Esophagus mucosa (tissue), 1 donor: ENCODE data around the gene SLC35G3. TPM values are rescaled to one million over a fixed set of nuclear protein-coding genes. Genes with fewer than 3 reads are reported as not detected.
"Not testable (repeated sequence)": the region's sequence is repeated elsewhere in the genome, so short reads cannot be mapped to it uniquely, and the experiment has no call there.

Experiments used
- ATAC-seq: fragments of 200-7000 bp; cut with Tn5 transposase; one replicate; pipeline ENCODE4 v1.9.1; 2020
- total RNA-seq: library from RNA; stranded (reverse); gene quantifications from one replicate; pipeline ENCODE4 v1.2.4, GENCODE V29; 2023
- donor health status: DM: yes; HTN: yes; CAD: no.

SLC35G3 gene
- total RNA-seq: not detected

DNA sequence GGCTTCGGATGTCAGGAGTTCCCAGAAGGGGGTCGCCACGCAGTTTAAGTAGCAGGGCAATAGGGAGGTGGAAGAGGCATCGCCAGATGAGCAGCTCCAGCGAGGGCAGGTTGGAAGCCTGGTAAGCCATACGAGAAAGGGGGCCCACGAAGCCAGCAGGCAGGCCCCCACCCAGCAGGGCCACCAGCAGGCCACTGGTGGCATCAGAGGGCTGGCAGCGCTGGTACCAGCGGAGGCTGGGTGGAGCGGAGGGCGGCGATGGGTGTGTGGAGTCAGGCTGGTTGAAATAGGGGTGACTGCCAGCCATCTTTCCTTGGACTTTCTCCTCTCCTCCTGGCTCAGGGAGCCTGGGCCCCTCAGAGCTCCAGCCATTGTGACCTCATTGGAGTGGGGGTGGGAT, at the start of gene SLC35G3:
Gene SLC35G3, minus strand, starts transcription at position 393 of the 400 bp plus-strand sequence. Its CDS starts 86 bp downstream, at position 307.
- ATAC-seq: peak; percentile 11

DNA sequence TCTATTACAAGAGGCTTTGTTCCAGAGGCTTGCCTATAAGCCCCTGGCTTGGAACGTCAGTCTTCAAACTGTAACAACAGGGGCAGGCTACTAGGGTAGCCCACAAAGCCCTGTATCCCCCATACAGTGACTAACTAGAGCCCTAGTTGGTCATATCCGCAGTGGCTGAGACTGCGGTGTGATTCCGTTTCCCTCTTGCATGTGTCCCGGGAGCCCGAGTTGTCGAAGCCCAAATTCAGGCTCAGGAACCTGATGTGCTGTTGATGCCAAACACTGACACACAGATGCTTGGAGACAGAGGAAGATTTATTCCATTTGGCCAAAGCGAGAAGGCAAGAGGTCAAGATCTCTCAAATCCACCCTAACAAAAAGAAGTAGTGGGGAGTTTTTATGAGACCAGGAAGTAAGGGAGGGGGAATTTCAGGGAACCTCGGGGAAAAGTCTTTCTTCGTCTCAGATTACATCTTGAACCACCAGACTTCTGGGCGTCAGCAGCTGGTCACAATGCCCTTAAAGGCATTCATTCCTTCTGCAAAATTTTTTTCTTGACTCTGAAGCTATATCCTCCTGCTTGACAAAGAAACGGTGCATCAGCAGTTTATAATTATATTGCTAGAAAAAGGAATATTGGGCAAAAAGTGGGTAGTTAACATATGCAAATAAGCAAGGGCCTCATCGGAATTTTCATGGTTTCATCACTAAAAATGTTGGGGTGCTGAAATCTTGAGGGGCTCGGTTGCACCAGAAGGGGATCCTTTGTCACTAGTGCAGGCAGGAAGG, 49.6 kb upstream of the SLC35G3 start:
- peak; percentile 36 for ATAC-seq

DNA sequence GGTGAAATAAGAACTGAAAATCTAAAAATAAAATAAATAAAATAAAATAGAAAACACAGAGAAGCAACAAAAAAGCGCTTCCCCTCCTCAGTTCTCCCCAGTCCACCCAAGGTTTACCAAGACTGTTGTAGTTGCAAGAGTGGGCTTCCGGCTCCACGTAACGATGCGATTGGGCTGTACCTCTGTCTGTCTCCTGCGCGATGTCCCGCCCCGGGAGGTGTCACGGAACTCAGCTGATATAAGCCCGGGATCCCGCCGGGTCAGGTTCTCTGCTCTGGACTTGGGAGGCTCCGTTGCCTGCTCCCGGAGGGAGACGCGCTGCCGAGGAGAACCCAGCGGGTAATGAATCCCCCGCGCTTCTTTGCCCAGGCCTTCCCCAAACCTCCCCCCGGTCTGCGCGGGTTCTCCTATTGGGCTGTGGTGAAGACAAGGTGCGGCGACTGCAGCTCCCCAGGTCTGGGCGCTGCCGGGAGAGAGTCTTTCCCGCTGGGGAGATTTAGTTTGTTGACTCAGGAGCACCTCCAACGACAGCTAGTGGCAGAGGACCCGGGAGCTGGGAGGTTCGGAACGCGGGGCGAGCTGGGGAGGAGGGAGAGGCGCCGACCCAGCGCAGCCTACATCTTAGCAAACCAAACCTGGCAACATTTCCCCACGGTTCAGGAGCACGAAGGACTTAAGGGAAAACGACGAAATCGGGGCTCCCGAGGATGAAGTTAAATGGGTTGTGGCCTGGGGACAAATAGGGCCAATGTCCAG, 48.8 kb upstream of the SLC35G3 start, which contains the start of gene SLFN5:
Gene SLFN5, plus strand, starts transcription at position 268 of the 756 bp plus-strand sequence. CDS start 15,619 bp downstream, outside the sequence.
- ATAC-seq: peak; percentile 93

DNA sequence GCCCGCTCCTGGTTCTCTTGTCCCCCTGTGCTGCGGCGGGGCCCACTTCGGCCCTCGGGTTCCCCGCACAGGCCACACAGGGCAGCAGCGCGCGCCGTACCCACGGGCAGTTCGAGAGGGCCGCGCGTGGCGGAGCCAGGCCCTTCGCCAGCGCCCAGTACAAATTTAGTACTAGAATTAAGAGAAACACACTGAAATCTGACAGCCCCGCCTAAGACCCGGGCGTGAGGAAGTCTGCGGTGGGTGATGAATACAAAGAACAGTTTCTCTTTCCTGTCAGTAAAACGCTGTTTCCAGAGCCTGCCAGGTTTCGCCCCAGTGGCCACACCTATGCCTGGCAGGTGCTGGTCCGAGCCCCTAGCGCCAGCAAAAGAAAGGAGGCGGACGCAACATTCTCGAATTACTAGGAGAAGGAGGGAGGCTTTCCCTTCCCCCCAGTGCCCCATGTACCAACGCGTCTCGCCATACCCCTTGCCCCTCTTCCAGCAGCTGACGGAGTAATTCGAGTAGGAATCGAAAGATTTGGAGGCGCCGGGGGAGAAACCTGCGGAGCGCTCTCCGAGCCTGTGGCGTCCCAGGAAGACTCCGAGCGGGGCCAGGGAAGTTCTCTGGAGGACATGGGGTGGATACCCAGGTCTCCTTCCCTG, 48.1 kb upstream of the SLC35G3 start:
- ATAC-seq: peak; percentile 72

DNA sequence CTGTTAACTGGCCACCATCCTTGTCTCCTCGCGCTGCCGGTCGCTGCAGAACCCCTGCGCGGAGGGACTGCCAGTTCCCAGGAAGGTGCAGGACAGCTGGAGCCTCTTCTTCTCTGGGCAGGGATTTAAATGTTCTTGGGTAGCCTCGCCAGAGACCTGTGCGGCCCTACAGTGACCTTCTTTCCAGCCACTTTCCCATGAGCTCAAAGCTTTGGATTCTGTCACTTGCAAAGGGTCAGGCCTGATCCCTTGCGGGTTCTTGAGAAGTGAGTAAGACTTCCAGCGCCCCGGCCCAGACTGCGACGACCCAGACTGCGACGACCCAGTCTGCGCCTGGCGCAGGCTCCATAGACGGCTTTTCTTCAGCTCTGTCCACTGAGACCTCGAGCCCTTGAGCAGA, 47.3 kb upstream of the SLC35G3 start:
- no peak for ATAC-seq

DNA sequence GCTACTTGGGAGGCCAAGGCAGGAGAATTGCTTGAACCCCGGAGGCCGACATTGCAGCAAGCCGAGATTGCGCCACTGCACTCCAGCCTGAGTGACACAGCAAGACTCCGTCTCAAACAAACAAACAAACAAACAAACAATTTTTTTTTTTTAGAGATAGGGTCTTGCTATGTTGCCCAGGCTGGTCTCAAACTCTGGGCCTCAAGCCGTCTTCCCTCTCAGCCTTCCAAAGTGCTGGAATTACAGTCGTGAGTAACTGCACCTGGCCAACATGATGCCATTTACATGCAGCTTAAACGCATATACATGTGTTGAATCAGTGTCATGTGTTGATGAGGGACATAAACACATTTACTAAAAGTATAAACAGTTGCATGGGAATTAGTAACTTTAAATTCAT, 46.7 kb upstream of the SLC35G3 start:
- no peak for ATAC-seq

DNA sequence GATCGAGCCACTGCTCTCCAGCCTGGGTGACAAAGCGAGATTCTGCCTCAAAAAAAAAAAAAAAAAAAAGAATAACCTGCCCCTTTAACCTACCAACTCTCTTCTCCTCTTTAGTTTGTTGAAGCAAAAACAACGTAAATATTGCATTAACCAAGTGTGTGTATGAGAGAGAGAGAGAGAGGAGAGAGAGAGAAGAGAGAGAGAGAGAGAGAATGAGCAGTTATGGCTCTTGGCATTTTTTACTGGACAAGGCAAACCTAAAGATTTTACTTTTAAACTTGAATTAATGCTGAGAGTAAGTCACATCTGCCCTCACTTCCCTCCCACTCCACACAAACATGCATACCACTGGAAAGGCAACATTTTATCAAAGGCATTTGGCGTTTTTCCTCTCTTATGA, 45.6 kb upstream of the SLC35G3 start:
- ATAC-seq: no peak

DNA sequence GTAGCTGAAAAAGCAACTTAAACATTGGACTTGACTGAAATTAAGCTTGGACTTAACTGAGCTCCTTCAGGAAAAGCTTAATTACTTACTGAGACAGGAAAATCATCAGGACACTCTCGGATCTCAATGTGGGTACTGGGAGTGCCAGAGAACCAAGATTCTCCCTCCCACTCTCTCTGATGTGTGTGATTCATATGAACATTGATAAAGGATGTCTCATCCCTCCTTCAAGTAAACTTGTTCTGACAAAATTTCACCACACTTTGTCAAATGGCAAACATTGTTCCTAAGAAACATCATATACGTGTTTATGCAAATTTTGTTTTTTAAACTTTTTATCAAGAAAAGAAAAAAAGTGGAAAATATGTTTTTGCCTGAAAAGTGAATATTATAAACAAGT, 44.6 kb upstream of the SLC35G3 start:
- no peak for ATAC-seq

DNA sequence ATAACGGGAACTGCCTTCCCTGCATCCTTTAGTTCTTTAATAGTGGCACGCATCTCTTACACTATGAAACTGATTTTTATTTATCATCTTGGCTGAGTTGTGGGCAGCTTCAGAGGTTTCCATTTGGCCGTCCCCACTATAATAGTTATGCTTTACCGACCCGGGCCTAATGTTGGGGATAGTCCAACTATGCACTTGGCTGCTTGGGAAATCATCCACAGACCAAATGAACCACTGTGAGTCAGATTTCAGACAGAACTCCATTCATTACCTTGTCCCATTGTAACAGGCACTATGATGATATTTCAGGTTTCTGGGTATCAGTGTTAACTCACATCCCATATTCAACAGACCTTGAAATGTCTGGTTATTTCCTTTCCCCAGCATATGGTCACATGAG, 42.6 kb upstream of the SLC35G3 start:
- no peak for ATAC-seq

DNA sequence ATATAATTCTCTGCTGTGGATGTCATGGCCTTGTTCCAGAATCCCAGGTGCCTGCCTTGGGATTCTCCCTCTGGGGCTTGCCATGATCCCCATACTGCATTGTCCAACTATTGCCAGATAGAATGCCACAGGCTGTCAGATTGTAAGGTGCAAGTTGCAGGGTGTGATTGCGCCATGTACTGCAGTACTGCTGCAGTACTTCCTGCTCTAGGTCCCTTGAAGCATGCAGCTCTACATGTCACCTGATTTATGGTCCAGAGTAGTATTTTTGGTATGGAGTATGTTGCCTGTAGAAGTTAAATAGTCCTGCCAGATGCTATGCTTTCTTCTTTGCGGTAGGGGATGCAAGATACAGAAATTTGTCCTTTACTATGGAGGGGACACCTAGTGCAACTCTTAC, 41.7 kb upstream of the SLC35G3 start:
- ATAC-seq: peak; percentile 29

DNA sequence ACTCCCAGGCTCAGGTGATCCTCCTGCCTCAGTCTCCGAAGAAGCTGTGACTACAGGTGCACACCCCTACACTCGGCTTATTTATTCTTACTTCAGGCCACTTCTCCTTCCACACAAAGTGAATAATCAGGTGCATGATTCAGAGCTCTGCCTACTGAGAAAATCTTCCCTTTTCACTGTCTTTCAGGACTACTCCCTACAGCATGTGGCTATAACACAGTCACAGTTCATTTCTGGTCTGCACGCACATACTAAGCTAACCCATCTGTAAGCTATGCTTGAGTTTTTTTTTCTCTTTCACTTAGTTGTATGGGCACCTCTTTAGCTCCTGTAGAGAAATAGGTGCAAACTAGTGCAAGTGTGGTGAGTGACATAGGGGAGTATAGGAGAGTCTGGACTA, 41.1 kb upstream of the SLC35G3 start:
- peak; percentile 24 for ATAC-seq

DNA sequence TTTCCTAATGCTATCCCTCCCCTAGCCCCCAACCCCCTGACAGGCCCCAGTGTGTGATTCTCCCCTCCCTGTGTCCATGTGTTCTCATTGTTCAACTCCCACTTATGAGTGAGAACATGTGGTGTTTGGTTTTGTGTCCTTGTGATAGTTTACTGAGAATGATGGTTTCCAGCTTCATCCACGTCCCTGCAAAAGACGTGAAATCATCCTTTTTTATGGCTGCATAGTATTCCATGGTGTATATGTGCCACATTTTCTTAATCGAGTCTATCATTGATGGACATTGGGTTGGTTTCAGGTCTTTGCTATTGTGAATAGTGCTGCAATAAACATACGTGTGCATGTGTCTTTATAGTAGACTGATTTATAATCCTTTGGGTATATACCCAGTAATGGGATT, 40.1 kb upstream of the SLC35G3 start:
- ATAC-seq: not testable (repeated sequence)

DNA sequence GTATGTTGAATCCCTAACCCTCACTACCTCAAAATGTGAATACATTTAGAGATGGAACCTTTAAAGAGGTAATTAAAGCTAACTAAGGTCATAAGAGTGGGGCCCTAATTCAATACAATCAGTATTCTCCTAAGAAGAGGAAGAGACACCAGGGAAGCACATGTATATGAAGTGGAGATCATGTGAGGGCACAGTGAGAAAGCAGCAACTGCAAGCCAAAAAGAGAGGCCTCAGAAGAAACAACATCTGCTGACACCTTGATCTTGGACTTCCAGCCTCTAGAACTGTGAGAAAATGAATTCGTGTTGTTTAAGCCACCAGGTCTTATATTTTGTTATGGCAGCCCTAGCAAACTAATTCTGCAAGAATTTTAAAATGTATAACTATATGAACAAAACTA, 35.4 kb upstream of the SLC35G3 start:
- no peak for ATAC-seq

DNA sequence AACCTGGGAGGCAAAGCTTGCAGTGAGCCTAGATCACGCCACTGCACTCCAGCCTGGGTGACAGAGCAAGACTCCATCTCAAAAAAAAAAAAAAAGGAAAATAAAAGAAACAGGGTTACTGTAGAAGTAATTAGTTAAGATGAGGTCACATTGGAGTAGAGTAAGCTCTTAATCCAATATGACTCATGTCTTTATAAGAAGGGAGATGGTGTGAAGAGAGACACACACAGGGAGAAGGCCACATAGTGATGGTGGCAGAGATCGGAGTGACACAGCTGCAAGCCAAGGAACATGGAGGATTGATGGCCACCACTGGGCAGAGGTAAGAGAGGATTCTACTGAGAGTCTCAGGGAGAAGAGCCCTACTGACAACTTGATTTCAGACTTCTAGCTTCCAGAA, 33.4 kb upstream of the SLC35G3 start:
- peak; percentile 54 for ATAC-seq

DNA sequence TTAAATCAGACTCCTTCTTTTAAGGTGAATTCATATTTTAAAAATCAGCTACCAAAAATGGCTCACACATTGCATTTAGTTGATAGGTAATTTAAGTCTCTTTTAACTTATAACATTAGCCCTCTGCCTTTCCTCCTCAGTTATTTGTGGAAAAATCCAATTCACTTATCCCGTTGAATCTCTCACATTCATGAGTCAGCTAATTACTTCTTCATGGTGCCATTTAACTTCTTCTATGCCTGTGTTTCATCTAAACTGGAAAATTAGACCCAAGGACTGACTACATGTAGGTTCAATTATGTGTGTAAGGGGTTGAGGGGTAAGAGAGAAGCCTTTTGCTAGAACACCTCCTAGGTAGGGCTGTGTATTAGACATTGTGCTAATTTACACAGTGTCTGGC, 30.2 kb upstream of the SLC35G3 start:
- ATAC-seq: no peak

DNA sequence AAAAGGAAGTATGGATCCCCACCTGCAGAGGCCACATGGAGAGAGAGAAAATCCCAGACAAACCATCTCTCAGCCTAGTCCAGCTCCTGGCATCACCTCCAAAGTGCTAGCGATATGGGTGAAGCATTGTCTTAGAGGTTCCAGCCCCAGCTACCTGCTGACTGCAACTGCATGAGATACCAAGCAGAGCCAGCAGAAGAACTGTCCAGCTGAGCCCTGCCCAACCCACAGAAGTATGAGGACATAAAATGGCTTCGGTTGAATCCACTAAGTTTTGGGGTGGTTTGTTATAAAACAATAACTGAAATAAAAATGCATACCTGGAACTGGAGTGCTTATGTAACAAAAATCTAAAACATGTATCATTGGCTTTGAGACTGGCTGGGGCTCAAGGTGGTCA, 28.3 kb upstream of the SLC35G3 start:
- ATAC-seq: no peak

DNA sequence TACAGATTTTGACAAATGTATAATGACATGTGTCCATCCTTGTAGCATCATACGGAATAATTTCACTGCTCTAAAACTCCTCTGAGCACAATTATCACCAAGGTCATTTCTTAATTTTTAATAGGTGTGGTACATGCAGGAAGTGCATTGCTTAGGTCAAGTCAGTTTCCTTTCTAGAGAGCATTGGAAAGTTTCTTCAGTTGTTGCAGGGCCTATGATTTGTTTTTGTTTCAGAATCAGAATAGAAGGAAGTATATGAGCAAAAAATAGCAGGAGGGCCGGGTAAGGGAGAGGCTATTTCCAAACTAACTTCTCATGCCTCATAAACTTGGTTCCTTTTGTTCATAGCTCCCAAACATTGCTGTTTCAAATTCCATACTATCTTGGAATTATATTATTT, 24.7 kb upstream of the SLC35G3 start:
- ATAC-seq: peak; percentile 18

DNA sequence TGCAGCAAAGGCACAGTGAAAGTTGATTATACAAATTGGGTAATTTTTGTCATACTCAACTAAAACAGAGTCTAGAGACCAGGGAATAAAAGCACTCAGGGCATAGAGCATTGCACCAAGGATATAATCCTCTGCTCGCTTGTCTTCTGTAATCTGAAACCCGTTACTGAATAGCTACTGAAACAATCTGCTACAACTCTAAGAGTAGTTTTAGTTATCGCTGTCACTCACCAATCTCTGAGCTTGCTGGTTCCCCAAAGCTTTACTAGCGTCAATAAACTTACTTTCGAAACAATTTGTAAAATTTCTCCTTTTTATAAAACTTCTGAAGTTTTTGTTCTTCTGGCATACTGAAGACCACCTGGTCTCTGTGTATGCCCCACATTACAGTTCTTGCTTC, 22.9 kb upstream of the SLC35G3 start:
- no peak for ATAC-seq

DNA sequence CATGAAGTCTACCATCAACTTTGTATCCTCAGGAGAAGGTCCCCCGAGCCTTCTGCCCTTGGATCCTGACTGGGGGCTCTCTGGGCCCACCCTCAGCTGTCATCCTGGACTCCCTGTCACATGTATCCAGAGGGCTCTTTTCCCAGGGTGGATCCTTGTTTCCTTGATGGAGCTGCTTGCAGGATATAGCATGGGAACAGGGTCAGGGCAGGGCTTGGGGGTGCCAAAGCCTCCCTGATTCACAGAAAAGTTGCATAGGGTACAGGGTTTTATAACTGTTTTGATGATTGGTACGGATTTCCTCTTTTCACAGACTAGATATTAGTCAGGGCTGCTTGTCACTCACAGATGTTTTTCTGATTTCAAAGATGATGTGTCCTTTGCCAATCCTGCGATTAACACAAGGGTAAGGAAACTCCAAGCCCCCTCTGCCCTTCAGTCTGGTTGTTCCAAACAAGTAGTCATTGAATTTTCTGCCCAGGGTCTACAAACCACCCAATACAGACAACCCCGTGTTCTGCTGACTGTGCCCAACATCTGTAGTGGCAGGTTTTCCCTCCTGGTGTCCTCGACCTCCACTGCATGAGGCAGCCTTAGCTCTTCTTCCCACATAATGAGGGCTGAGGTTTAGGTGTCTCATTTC, 20.6 kb upstream of the SLC35G3 start:
- no peak for ATAC-seq

DNA sequence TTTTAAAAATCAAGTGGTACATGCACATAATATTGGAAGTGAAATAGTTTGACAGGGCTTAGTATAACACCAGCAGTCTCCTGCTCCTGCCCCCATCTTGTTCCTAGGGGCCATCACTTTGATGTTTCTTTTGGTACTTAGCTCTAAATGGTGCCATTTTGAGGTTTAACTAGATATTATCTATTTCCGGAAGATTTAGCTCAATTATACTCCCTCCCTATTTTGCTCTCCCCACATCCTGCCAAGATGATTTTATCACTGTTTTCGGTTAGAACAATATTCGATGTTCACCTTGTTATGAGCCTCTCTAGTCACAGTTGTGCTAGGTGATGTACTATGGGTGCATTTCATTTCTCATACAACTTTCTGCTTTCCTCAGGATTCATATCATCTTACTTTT, 20.0 kb upstream of the SLC35G3 start:
- peak; percentile 20 for ATAC-seq

DNA sequence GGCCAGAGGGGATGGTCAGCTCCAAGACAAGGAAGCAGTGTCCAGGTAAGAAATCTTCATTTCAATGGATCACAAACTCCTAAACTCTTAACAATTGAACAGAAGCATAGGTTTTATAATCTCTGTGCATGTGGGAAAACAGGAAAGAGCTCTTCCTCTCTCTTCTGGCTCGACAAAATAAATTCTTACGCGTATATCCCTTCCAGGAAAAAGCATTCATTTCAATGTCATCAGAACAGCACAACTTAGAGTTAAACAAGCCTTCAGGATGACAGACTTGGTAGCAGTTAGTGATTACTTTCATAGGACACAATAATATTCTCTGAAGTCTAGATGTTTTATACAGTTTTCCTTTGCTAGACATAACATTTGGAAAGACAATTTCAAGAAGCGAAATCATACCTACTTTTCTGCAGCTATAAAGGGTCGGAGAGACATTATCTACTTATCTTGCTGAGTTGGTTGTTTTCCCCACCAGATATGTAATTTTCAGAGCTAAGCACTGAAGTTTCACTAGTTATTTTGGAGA, 19.3 kb upstream of the SLC35G3 start:
- ATAC-seq: no peak

DNA sequence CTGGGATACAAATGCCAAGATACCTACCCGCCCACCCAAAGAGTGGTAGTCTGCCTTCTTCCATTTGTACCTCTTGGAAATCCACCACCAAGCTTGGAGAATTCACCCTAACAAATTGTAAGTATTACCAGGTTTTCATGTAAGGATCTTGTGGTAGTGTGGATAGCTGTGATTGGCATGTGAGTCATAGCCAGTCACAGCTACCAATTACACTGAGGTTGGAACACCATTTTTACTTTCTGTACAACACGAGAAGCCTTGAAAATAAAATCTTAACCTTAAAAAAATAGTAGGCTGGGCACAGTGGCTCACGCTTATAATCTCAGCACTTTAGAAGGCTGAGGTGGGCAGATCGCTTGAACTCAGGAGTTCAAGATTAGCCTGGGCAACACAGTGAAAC, 18.5 kb upstream of the SLC35G3 start:
- ATAC-seq: no peak

DNA sequence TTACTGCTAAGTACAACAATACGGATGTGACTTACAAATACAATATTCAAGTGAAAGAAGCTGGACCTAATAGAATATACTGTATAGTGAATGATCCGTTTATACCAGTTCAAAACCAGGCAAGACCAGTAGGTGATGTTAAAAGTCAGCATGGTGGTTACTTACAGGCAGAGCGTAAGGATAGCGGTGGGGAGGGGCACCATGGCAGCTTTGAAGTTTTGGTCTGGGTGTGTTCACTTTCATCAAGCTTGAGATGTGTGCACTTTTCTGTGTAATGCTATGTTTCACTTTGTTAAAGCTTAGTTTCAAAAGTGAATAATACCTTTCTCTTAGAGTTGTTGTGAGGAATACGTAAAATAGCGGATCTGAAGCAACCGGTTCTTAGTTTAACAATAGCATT, 16.5 kb upstream of the SLC35G3 start:
- ATAC-seq: no peak
